GM10248 (cell line): ENCODE results near the gene MBNL2.

Experiments
- CTCF ChIA-PET: fragments of 300-600 bp; sonication (Branson Sonifier 250); formaldehyde crosslinking; extraction: SDS; loops from one replicate; lab custom pipeline; 2021; ENCODE audit warnings: antibody characterized with exemption; lab: Yijun Ruan, JAX
- POLR2A ChIA-PET: fragments of 350-650 bp; sonication (Branson Sonifier 250); formaldehyde crosslinking; extraction: SDS; loops from one replicate; lab custom pipeline; 2020; ENCODE audit warnings: antibody characterized with exemption; lab: Yijun Ruan, JAX
- DNase-seq: peaks from one replicate; pipeline ENCODE4 v3.0.0; 2012; ENCODE audit errors: extremely low spot score
- CTCF ChIP-seq: IDR thresholded peaks from 2 replicates; pipeline ENCODE4 v1.5.1; 2012; ENCODE audit warnings: mild to moderate bottlenecking, low read depth; ENCODE audit errors: extremely low read depth, missing control alignments, control extremely low read depth

Gene MBNL2

GRCh38 chr13:97223037-97223710 lies 1.0 kb downstream of the MBNL2 start:
- CTCF ChIA-PET, result interaction anchor here (1.0 to 4.8 kb wide), 11 partner anchors 8 to 136 kb away, joined by 3 to 39 read pairs (median 7); no protein-coding TSS in a partner anchor
- no peak for TF ChIP-seq CTCF
- POLR2A ChIA-PET, result no interaction called here
- no peak for DNase-seq

GRCh38 chr13:97223711-97224541 lies 1.8 kb downstream of the MBNL2 start:
- CTCF ChIA-PET, result interaction anchor here (0.7 to 4.8 kb wide), 16 partner anchors 9 to 782 kb away, joined by 3 to 39 read pairs (median 6); no protein-coding TSS in a partner anchor
- POLR2A ChIA-PET, result no interaction called here
- DNase-seq, result peak; percentile 23
- TF ChIP-seq CTCF, result no peak

GRCh38 chr13:97224544-97225300 lies 2.6 kb downstream of the MBNL2 start:
- DNase-seq, result no peak
- ChIA-PET CTCF (interaction anchor here (0.6 to 4.8 kb wide), 13 partner anchors 12 to 1908 kb away, joined by 3 to 39 read pairs (median 4); no protein-coding TSS in a partner anchor), POLR2A (interaction anchor here (0.6 kb wide), 2 partner anchors 109 to 1457 kb away, joined by 3 to 4 read pairs; no protein-coding TSS in a partner anchor)
- TF ChIP-seq CTCF, result no peak

- DNase-seq, result no peak
- no peak for TF ChIP-seq CTCF
- ChIA-PET CTCF (interaction anchor here (0.7 to 4.8 kb wide), 6 partner anchors 11 to 140 kb away, joined by 3 to 39 read pairs (median 5); no protein-coding TSS in a partner anchor), POLR2A (no interaction called here)
Observed at GRCh38 chr13:97225533-97225932, 3.4 kb downstream of the MBNL2 start.

GRCh38 chr13:97226013-97226412 lies 3.9 kb downstream of the MBNL2 start:
- ChIA-PET CTCF (interaction anchor here (1.2 to 4.8 kb wide), 4 partner anchors 10 to 133 kb away, joined by 3 to 39 read pairs (median 4); no protein-coding TSS in a partner anchor), POLR2A (no interaction called here)
- TF ChIP-seq CTCF, result no peak
- no peak for DNase-seq
